H1 (cell line): ENCODE results near the gene TMTC2. TPM values are rescaled to one million over a fixed set of nuclear protein-coding genes. Genes with fewer than 3 reads are reported as not detected.

Source experiments
- CTCF ChIA-PET: fragments of 300-600 bp; sonication (Branson Sonifier 250); formaldehyde crosslinking; loops from one replicate; lab custom pipeline; 2021; ENCODE audit not compliant: partially characterized antibody; lab: Charles Lee
- POLR2A ChIA-PET: fragments of 300-600 bp; sonication (Branson Sonifier 250); formaldehyde crosslinking; loops from one replicate; lab custom pipeline; 2021; ENCODE audit warnings: inconsistent platforms; ENCODE audit not compliant: partially characterized antibody; lab: Charles Lee
- DNase-seq, 2 experiments: peaks; one replicate each; pipeline versions ENCODE4 v3.0.0 to v3.0.0-alpha.2; 2010 to 2022; ENCODE audit warnings: low spot score in 2 of 2, low read depth in 1 of 2, mixed read lengths in 1 of 2
- FAIRE-seq: peaks from 2 replicates; lab custom pipeline; 2011; peaks lifted over from hg19 to GRCh38; lab: Jason Lieb, UNC
- H2AFZ ChIP-seq: 2 replicates; pipeline ENCODE4 v1.8.1; 2012; ENCODE audit warnings: low read length, inconsistent platforms
- H2AK5ac ChIP-seq: 2 replicates; pipeline ENCODE4 v1.6.1; 2013; ENCODE audit warnings: low read depth, low read length
- H2BK120ac ChIP-seq: replicated peaks from 2 replicates; pipeline ENCODE3; 2013; ENCODE audit warnings: low read depth, low read length, inconsistent platforms
- H2BK12ac ChIP-seq: 2 replicates; pipeline ENCODE4 v1.6.1; 2013; ENCODE audit warnings: low read depth, low read length
- H2BK15ac ChIP-seq: 2 replicates; pipeline ENCODE4 v1.6.1; 2013; ENCODE audit warnings: low read length
- H2BK20ac ChIP-seq: 2 replicates; pipeline ENCODE4 v1.6.1; 2013; ENCODE audit warnings: low read length
- H2BK5ac ChIP-seq: 2 replicates; pipeline ENCODE4 v1.6.1; 2013; ENCODE audit warnings: low read depth, low read length
- H3K14ac ChIP-seq: 2 replicates; pipeline ENCODE4 v1.6.1; 2013; ENCODE audit warnings: inconsistent platforms; ENCODE audit not compliant: insufficient read length
- H3K18ac ChIP-seq: 2 replicates; pipeline ENCODE4 v1.6.1; 2013; ENCODE audit warnings: low read length; ENCODE audit errors: extremely low read depth
- H3K23ac ChIP-seq: 2 replicates; pipeline ENCODE4 v1.6.1; 2013; ENCODE audit warnings: inconsistent platforms; ENCODE audit not compliant: insufficient read length
- H3K23me2 ChIP-seq: 2 replicates; pipeline ENCODE4 v1.6.1; 2013; ENCODE audit warnings: low read depth, low read length
- H3K27ac ChIP-seq: 2 replicates; pipeline ENCODE4 v1.6.1; 2011; ENCODE audit warnings: low read depth, low read length, inconsistent platforms
- H3K27me3 ChIP-seq, 4 experiments: replicated peaks in 1 of 4; 1 replicate in 1 of 4; 2 replicates in 3 of 4; pipeline versions ENCODE4 v1.6.1 to v1.8.1; 2011 to 2013; ENCODE audit warnings: low read length in 3 of 4, mild to moderate bottlenecking in 3 of 4, inconsistent platforms in 2 of 4, mixed read lengths in 2 of 4, moderate library complexity in 1 of 4; ENCODE audit not compliant: control insufficient read depth in 3 of 4, insufficient read depth in 3 of 4; ENCODE audit errors: extremely low read depth in 1 of 4
- H3K36me3 ChIP-seq, 4 experiments: 2 replicates each; pipeline versions ENCODE4 v1.6.1 to v1.8.1; 2011 to 2013; ENCODE audit warnings: mild to moderate bottlenecking in 4 of 4, low read length in 3 of 4, moderate library complexity in 2 of 4, control low read depth in 1 of 4, inconsistent platforms in 1 of 4; ENCODE audit not compliant: insufficient read depth in 4 of 4, control insufficient read depth in 2 of 4
- H3K4ac ChIP-seq: replicated peaks from 2 replicates; pipeline ENCODE3; 2013; ENCODE audit warnings: low read length, low read depth, mixed read lengths, inconsistent platforms; ENCODE audit not compliant: insufficient read length
- H3K4me1 ChIP-seq, 4 experiments: replicated peaks in 1 of 4; 1 replicate in 1 of 4; 2 replicates in 3 of 4; pipeline versions ENCODE4 v1.6.1 to v1.8.1; 2011 to 2013; ENCODE audit warnings: low read length in 3 of 4, inconsistent platforms in 2 of 4, mixed read lengths in 1 of 4; ENCODE audit not compliant: insufficient read depth in 4 of 4, control insufficient read depth in 3 of 4
- H3K4me2 ChIP-seq, 2 experiments: 2 replicates each; pipeline versions ENCODE4 v1.6.1 to v1.8.1; 2011 to 2013; ENCODE audit warnings: low read depth in 2 of 2, low read length in 2 of 2, control low read depth in 1 of 2, inconsistent platforms in 1 of 2, mild to moderate bottlenecking in 1 of 2; ENCODE audit not compliant: insufficient read depth in 1 of 2
- H3K4me3 ChIP-seq, 4 experiments: fragments of 200-600, 300-600 bp in 1 of 4; sonication (generic), shearing (Covaris generic), sonication (Bioruptor Twin) in 1 of 4; 2 replicates each; pipeline versions ENCODE4 v1.5.1 to v1.8.1; 2011 to 2016; ENCODE audit warnings: low read length in 4 of 4, low read depth in 3 of 4, control low read depth in 2 of 4, inconsistent platforms in 2 of 4, mild to moderate bottlenecking in 2 of 4, mixed read lengths in 1 of 4, moderate library complexity in 1 of 4; ENCODE audit not compliant: insufficient read depth in 2 of 4; ENCODE audit errors: extremely low read depth in 1 of 4
- H3K56ac ChIP-seq: replicated peaks from 2 replicates; pipeline ENCODE3; 2013; ENCODE audit warnings: low read depth, mild to moderate bottlenecking, mixed read lengths, low read length, inconsistent platforms; ENCODE audit not compliant: insufficient read length
- H3K79me1 ChIP-seq: 2 replicates; pipeline ENCODE4 v1.6.1; 2013; ENCODE audit warnings: low read depth, low read length, control low read depth
- H3K79me2 ChIP-seq, 2 experiments: 2 replicates each; pipeline versions ENCODE4 v1.6.1 to v1.8.1; 2012 to 2013; ENCODE audit warnings: low read length in 2 of 2, mild to moderate bottlenecking in 2 of 2, inconsistent platforms in 1 of 2; ENCODE audit not compliant: insufficient read depth in 2 of 2, control insufficient read depth in 1 of 2
- H3K9ac ChIP-seq, 4 experiments: replicated peaks in 1 of 4; 1 replicate in 1 of 4; 2 replicates in 3 of 4; pipeline versions ENCODE4 v1.6.1 to v1.8.1; 2011 to 2013; ENCODE audit warnings: low read depth in 3 of 4, low read length in 3 of 4, control low read depth in 2 of 4, mild to moderate bottlenecking in 2 of 4, moderate library complexity in 2 of 4, inconsistent platforms in 1 of 4; ENCODE audit errors: extremely low read depth in 1 of 4
- H3K9me3 ChIP-seq, 2 experiments: 2 replicates each; pipeline versions ENCODE4 v1.6.1 to v1.8.1; 2012 to 2013; ENCODE audit warnings: mild to moderate bottlenecking in 2 of 2, moderate library complexity in 2 of 2, control low read depth in 1 of 2, inconsistent platforms in 1 of 2, low read depth in 1 of 2, low read length in 1 of 2, mixed read lengths in 1 of 2; ENCODE audit not compliant: insufficient read depth in 2 of 2
- H4K20me1 ChIP-seq, 2 experiments: replicated peaks in 1 of 2; 2 replicates each; pipeline versions ENCODE3 to v1.8.1; 2011 to 2013; ENCODE audit warnings: inconsistent platforms in 2 of 2, low read length in 2 of 2, mild to moderate bottlenecking in 1 of 2; ENCODE audit not compliant: insufficient read depth in 2 of 2, control insufficient read depth in 1 of 2
- H4K5ac ChIP-seq: 2 replicates; pipeline ENCODE4 v1.6.1; 2013; ENCODE audit warnings: low read length, low read depth, mixed read lengths, inconsistent platforms; ENCODE audit not compliant: insufficient read length
- H4K8ac ChIP-seq: 2 replicates; pipeline ENCODE4 v1.8.0; 2013; ENCODE audit warnings: mild to moderate bottlenecking, moderate library complexity, low read length, inconsistent platforms; ENCODE audit not compliant: insufficient read depth; ENCODE audit errors: extremely low read depth
- H4K91ac ChIP-seq: replicated peaks from 2 replicates; pipeline ENCODE3; 2013; ENCODE audit warnings: low read length, mixed read lengths, inconsistent platforms; ENCODE audit not compliant: insufficient read length
- BACH1 ChIP-seq: IDR thresholded peaks from 2 replicates; pipeline ENCODE4 v1.6.1; 2012; ENCODE audit warnings: low read length, improper control_type of control experiment
- CHD2 ChIP-seq: IDR thresholded peaks from 2 replicates; pipeline ENCODE4 v1.6.1; 2012; ENCODE audit warnings: low read length, improper control_type of control experiment
- EGR1 ChIP-seq: IDR thresholded peaks from 2 replicates; pipeline ENCODE4 v1.6.1; 2011; ENCODE audit warnings: low read depth, low read length, borderline replicate concordance
- EZH2 ChIP-seq: fragments of 200-600 bp; sonication (generic); IDR thresholded peaks from 2 replicates; pipeline ENCODE4 v1.7.1; 2012; ENCODE audit warnings: low read depth, mild to moderate bottlenecking, moderate library complexity, low read length, inconsistent platforms; ENCODE audit not compliant: severe bottlenecking
- JUND ChIP-seq: IDR thresholded peaks from 2 replicates; pipeline ENCODE4 v1.6.1; 2011; ENCODE audit warnings: mild to moderate bottlenecking, improper control_type of control experiment, low read length
- KDM5A ChIP-seq: fragments of 200-600 bp; IDR thresholded peaks from 2 replicates; pipeline ENCODE4 v1.7.1; 2012; ENCODE audit warnings: mild to moderate bottlenecking, low read length, inconsistent platforms, mixed read lengths
- MAFK ChIP-seq: IDR thresholded peaks from 2 replicates; pipeline ENCODE4 v1.6.1; 2012; ENCODE audit warnings: low read depth, mild to moderate bottlenecking, improper control_type of control experiment, low read length
- POLR2AphosphoS5 ChIP-seq: IDR thresholded peaks from 2 replicates; pipeline ENCODE4 v1.6.1; 2011; ENCODE audit warnings: low read depth, low read length
- RFX5 ChIP-seq: IDR thresholded peaks from 2 replicates; pipeline ENCODE4 v1.6.1; 2011; ENCODE audit warnings: low read depth, low read length, improper control_type of control experiment, borderline replicate concordance
- SIRT6 ChIP-seq: IDR thresholded peaks from one replicate; pipeline ENCODE4 v1.7.1; 2012; ENCODE audit warnings: low read length, inconsistent platforms
- SIX5 ChIP-seq: IDR thresholded peaks from 2 replicates; pipeline ENCODE4 v1.6.1; 2011; ENCODE audit warnings: mild to moderate bottlenecking, low read depth, low read length
- TCF12 ChIP-seq: IDR thresholded peaks from 2 replicates; pipeline ENCODE4 v1.6.1; 2011; ENCODE audit warnings: low read depth, mild to moderate bottlenecking, low read length
- ZNF274 ChIP-seq: IDR thresholded peaks from 2 replicates; pipeline ENCODE4 v1.7.0; 2012; ENCODE audit warnings: low read length, borderline replicate concordance; ENCODE audit errors: extremely low read depth
- WGBS, 2 experiments: shearing (Covaris generic) in 1 of 2; methylation state at CpG; one replicate each; pipeline versions ENCODE4 v1.1.6 to v1.1.7; 2013 to 2015; ENCODE audit warnings: low lambda C conversion rate in 2 of 2, mixed read lengths in 2 of 2, inconsistent platforms in 1 of 2, low coverage in 1 of 2, missing lambda C conversion rate in 1 of 2; ENCODE audit not compliant: insufficient replicate concordance in 2 of 2, insufficient coverage in 1 of 2, insufficient read length in 1 of 2; ENCODE audit errors: extremely low coverage in 1 of 2, missing lambda C conversion rate in 1 of 2; 5-methylcytosine and 5-hydroxymethylcytosine counted together
- polyA plus RNA-seq, 7 experiments: library from polyadenylated mRNA; depleted of rRNA in 3 of 7; stranded (reverse) in 5 of 7; unstranded in 2 of 7; fragments of >200 nt in 5 of 7; fragments of 200-250 nt in 2 of 7; gene quantifications; 1 replicate in 5 of 7; 2 replicates in 1 of 7; 4 replicates in 1 of 7; pipeline versions ENCODE4 v1.2.1 to v1.2.3, GENCODE V29; 2011 to 2013; ENCODE audit warnings: missing spikeins in 2 of 7, mixed read lengths in 2 of 7
- total RNA-seq: library from RNA; stranded (reverse); fragmentation: NEBNext Ultra II Directional; extraction: Animal tissue kit (Norgen Biotek cat#: 25700); gene quantifications from 2 replicates; pipeline ENCODE4 v1.2.1, GENCODE V29; 2021
- TF ChIP-seq, protein P1 (sequence below): IDR thresholded peaks from 2 replicates; pipeline ENCODE4 v1.6.1; 2012; ENCODE audit warnings: inconsistent platforms

Gene TMTC2
- total and polyA plus RNA-seq, 2 of the 8 experiments (the other 6 are each of a cell fraction or from before 2014, with no cell fraction given): 2.3 to 3.9 TPM

DNA sequence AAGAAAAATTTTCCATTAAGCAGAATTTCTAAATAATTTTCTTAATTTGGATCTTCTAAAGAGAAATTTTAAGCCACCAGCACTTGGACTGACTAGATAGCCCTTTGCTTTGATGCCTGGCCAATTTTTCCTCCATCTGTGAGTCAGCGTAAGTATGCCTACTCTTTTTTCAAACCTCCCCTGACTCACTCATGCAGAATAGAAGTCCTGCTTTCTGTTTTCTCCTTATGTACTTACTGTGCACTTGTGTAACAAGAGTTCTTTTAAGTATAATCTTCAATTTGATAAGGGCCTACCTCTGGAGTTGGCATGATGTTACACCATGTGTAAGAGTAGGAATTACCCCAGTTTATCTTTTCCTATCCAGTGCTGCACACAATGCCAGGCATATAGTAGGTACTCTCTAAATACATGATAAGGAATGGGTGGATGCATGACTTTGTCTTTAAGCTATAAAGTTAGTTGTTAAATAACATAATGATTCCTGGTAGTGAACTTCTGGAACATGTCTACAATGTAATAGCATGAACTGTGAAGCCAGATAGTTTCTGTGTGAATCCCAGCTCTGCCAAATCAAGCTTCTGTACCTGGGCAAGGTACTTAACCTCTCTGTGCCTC, 329.6 kb downstream of the TMTC2 start:
- H4K5ac ChIP-seq: no peak overlapping the region
- H4K8ac ChIP-seq: no peak overlapping the region
- H3K36me3 ChIP-seq: peaks cover 0 to 1% (median 0%) of the 10 kb centered on the region in 4 experiments; a peak in 1 of 8 replicates
- H3K23me2 ChIP-seq: no peaks in the 10 kb centered on the region
- no peak overlapping the region for H3K56ac ChIP-seq
- no peak overlapping the region for H3K4me2 ChIP-seq
- no peaks in the 10 kb centered on the region for H3K79me2 ChIP-seq
- no peak overlapping the region for H2BK15ac ChIP-seq
- no peak overlapping the region for H2BK120ac ChIP-seq
- H2BK20ac ChIP-seq: no peak overlapping the region
- H3K9me3 ChIP-seq: 0 out of 4 replicates have a peak, but pooled peaks cover 1 to 2% of the 10 kb centered on the region in 2 experiments
- H3K23ac ChIP-seq: no peak overlapping the region
- no peak overlapping the region for H3K4ac ChIP-seq
- H3K18ac ChIP-seq: no peak overlapping the region
- ChIA-PET POLR2A (no interaction called here), CTCF (interaction anchor here (0.6 to 1.3 kb wide), 5 partner anchors 32 to 373 kb away, joined by 3 read pairs; no protein-coding TSS in a partner anchor)
- no peak overlapping the region for H3K27ac ChIP-seq
- 80% methylated on average over 1 of the region's 1 CpG; no CpG with 5 or more reads in 1 of the 2 experiments for WGBS, 2 experiments
- no peak overlapping the region for H2AK5ac ChIP-seq
- no peak overlapping the region for H2BK5ac ChIP-seq
- no peak overlapping the region for H2BK12ac ChIP-seq
- H3K9ac ChIP-seq: no peak overlapping the region
- no peak overlapping the region for H3K4me3 ChIP-seq
- FAIRE-seq (no peak), DNase-seq (no peak)
- no peaks in the 10 kb centered on the region for H4K20me1 ChIP-seq
- H3K4me1 ChIP-seq: no peaks in the 10 kb centered on the region; a peak in 1 of 7 replicates
- no peaks in the 10 kb centered on the region for H3K27me3 ChIP-seq
- H2AFZ ChIP-seq: no peak overlapping the region
- H3K79me1 ChIP-seq: no peaks in the 10 kb centered on the region
- no peak overlapping the region for H3K14ac ChIP-seq
- H4K91ac ChIP-seq: no peak overlapping the region
- TF ChIP-seq MAFK: no peak
- no peak for TF ChIP-seq EZH2
- TF ChIP-seq RFX5: no peak
- TF ChIP-seq POLR2AphosphoS5: no peak
- no peak for TF ChIP-seq KDM5A
- TF ChIP-seq TCF12: no peak
- no peak for TF ChIP-seq EGR1
- TF ChIP-seq SIRT6: no peak
- no peak for TF ChIP-seq BACH1
- no peak for TF ChIP-seq ZNF274
- no peak for TF ChIP-seq JUND
- TF ChIP-seq, protein P1, sequence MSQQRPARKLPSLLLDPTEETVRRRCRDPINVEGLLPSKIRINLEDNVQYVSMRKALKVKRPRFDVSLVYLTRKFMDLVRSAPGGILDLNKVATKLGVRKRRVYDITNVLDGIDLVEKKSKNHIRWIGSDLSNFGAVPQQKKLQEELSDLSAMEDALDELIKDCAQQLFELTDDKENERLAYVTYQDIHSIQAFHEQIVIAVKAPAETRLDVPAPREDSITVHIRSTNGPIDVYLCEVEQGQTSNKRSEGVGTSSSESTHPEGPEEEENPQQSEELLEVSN: no peak
- TF ChIP-seq SIX5: no peak
- no peak for TF ChIP-seq CHD2
